Measurements from ENCODE around the gene PISD.

Gene PISD

DNA sequence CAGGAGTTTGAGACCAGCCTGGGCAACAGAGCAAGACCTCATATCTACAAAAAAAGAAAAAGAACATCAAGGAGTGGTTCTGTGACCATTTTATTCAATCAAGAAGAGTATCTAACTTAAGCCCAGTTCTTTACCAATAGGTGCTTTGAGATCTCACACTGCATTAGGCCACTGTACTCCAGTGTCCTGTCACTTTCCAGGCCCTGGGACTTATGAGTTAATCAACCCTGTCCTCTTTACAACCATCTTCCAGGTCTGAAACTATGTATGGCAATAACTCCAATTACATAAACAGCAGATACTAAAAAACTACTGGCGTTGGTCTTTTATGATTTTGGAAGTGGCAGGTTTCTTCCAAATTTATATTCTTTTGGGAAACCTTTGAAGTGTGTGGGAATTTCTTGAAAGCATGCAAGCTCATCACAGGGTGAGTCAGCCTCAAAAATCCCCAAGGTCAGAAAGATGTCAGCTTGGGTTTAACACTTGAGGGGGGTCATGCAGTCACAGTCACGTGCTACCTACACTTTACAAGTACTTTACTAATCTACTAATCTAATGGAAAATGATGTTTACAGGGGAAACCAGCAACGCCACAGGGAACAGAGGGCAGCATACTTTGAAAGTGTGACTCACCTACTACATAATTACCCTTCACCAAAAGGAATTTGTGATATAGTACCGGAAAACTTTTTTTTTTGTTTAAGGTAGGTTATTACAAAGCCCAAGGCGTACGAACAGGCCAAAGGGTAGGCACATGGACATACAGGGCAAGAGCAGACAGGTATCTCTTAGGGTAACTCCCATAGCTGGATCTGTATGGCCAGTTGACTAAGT lies 15.6 kb downstream of the PISD start:
- POLR2A ChIA-PET, result interaction anchor here (3.3 kb wide), 1 partner anchor 15 kb away, joined by 16 read pairs; the partner anchor contains the start of gene PISD
- CTCF ChIA-PET, result interaction anchor here (0.7 to 1.4 kb wide), 2 partner anchors 10 to 12 kb away, joined by 3 to 4 read pairs; no protein-coding TSS in a partner anchor
- TF ChIP-seq FOXA1 (IDR thresholded peaks at IDR 0.05), result no peak
- no peak for TF ChIP-seq L3MBTL2 (conservative IDR thresholded peaks at IDR 0.05)
- TF ChIP-seq HDGF (IDR thresholded peaks at IDR 0.05; ENCODE audit: borderline replicate concordance), result no peak
- no peak for TF ChIP-seq ZNF384 (IDR thresholded peaks at IDR 0.05)
- TF ChIP-seq ARNT (IDR thresholded peaks at IDR 0.05), result no peak
- no peak for TF ChIP-seq SUZ12 (IDR thresholded peaks at IDR 0.05)
- TF ChIP-seq FOXM1 (IDR thresholded peaks at IDR 0.05; ENCODE audit: borderline replicate concordance), result no peak
- TF ChIP-seq PKNOX1 (IDR thresholded peaks at IDR 0.05), result no peak
- DNase-seq (ENCODE audit: extremely low spot score), result peak; percentile 17

DNA sequence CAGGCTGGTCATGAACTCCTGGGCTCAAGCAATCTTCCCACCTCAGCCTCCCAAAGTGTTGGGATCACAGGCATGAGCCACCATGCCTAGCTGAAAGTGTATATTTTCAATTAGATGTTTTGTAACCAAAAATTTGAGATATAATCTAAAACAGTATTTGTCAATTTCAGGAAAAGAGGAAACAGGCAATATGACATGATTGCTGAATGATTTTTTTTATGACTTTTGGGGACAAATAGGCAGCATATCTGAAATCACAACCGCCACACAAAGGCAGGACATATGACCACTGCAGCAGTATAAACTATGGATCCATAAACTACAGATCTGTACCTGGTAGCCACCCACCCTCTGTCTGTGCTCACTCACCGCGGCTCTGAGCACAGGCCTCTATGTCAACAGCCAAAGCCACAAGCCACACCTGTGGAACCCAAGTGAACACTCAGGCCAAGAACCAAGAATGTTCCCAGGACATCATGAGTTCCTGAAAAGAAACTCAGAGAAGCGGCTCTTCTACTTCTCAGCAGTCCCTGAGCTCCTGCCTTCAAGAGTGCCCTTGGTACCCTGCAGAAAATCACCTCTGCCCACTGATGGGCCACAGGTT lies 22.5 kb downstream of the PISD start:
- ChIA-PET POLR2A (interaction anchor here (1.0 kb wide), 1 partner anchor 22 kb away, joined by 7 read pairs; the partner anchor contains the start of gene PISD), CTCF (interaction anchor here (0.6 kb wide), 1 partner anchor 334 kb away, joined by 3 read pairs; no protein-coding TSS in a partner anchor)
- DNase-seq (ENCODE audit: extremely low spot score), result no peak
- TF ChIP-seq SP1 (IDR thresholded peaks at IDR 0.05) (no peak), L3MBTL2 (conservative IDR thresholded peaks at IDR 0.05) (no peak), FOXM1 (IDR thresholded peaks at IDR 0.05; ENCODE audit: borderline replicate concordance) (no peak), CTBP1 (IDR thresholded peaks at IDR 0.05; ENCODE audit: borderline replicate concordance) (no peak), FOXA1 (IDR thresholded peaks at IDR 0.05) (no peak), FOXK2 (IDR thresholded peaks at IDR 0.05) (no peak), ZNF384 (IDR thresholded peaks at IDR 0.05) (no peak)

DNA sequence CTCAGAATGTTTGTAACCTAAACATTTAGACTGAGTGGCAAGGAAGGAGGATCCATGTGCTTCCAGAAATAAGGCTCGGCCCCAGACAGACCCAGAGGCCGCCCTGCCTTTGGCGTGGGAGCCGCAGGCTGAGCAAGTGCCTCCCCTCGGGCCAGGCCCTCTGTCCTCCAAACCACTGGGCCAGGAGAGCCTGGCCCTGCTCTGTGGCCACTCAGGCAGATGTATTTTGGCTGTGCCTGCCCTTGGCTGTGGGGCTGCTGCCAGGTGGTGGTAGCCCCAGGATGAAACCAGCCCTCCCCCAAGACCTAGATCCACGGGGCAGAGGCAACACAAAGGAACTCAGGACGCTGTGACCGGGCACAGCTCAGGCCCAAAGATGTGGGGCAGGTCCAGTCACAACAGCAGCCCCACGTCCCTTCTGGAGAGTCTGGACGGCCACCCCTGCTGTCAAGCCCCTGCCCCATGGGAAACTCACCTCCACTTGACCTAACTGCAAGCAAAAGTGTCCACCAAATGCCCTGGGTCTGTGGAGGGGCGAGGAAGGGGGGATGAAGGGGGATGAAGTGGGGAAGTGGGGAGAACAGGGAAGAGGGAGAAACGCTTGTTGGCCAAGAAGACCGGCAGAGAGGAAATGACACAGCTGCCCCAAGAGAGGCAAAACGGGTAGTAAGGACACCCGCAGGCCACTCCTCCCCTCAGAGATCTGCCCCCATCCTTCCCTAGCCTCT lies 24.0 kb downstream of the PISD start:
- TF ChIP-seq ELF4 (IDR thresholded peaks at IDR 0.05) (no peak), FOXK2 (IDR thresholded peaks at IDR 0.05) (no peak), ZNF384 (IDR thresholded peaks at IDR 0.05) (no peak), ARNT (IDR thresholded peaks at IDR 0.05) (no peak), SUZ12 (IDR thresholded peaks at IDR 0.05) (no peak), FOXA1 (IDR thresholded peaks at IDR 0.05) (no peak), LEF1 (IDR thresholded peaks at IDR 0.05; ENCODE audit: borderline replicate concordance) (no peak), FOXM1 (IDR thresholded peaks at IDR 0.05; ENCODE audit: borderline replicate concordance) (no peak), L3MBTL2 (conservative IDR thresholded peaks at IDR 0.05) (no peak), CTBP1 (IDR thresholded peaks at IDR 0.05; ENCODE audit: borderline replicate concordance) (no peak), HDGF (IDR thresholded peaks at IDR 0.05; ENCODE audit: borderline replicate concordance) (no peak), BHLHE40 (IDR thresholded peaks at IDR 0.05; ENCODE audit: borderline replicate concordance) (no peak), TARDBP (IDR thresholded peaks at IDR 0.05) (no peak), SP1 (IDR thresholded peaks at IDR 0.05) (no peak), NFRKB (IDR thresholded peaks at IDR 0.05) (no peak), PKNOX1 (IDR thresholded peaks at IDR 0.05) (no peak)
- DNase-seq (ENCODE audit: extremely low spot score), result no peak
- ChIA-PET POLR2A (no interaction called here), CTCF (no interaction called here)

DNA sequence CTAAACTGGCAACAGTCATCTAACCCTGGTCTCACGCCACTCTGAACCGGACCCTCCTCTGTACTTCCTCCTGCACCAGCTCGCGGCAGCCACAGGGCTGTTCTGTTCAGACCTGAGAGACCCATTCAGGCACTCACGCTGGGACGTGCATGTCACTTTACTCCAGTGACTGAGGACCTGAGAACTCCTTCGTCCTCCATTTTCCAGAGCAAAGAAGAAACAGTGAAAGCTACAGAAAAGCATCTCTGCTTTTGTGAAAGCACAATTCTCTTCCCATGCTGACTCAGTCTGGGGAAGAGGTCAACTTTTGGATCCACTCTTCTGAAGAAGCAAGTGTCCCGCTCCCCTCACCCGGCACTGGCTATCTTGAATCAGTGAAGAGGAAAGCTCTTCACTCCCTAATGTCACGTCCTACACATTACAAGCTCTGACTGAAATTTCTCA lies 24.5 kb downstream of the PISD start:
- ChIA-PET POLR2A (no interaction called here), CTCF (interaction anchor here (1.2 kb wide), 1 partner anchor 333 kb away, joined by 3 read pairs; no protein-coding TSS in a partner anchor)
- TF ChIP-seq SP1 (IDR thresholded peaks at IDR 0.05) (no peak), FOXA1 (IDR thresholded peaks at IDR 0.05) (no peak), L3MBTL2 (conservative IDR thresholded peaks at IDR 0.05) (no peak), FOXK2 (IDR thresholded peaks at IDR 0.05) (no peak), CTBP1 (IDR thresholded peaks at IDR 0.05; ENCODE audit: borderline replicate concordance) (no peak), BHLHE40 (IDR thresholded peaks at IDR 0.05; ENCODE audit: borderline replicate concordance) (no peak)
- no peak for DNase-seq (ENCODE audit: extremely low spot score)

DNA sequence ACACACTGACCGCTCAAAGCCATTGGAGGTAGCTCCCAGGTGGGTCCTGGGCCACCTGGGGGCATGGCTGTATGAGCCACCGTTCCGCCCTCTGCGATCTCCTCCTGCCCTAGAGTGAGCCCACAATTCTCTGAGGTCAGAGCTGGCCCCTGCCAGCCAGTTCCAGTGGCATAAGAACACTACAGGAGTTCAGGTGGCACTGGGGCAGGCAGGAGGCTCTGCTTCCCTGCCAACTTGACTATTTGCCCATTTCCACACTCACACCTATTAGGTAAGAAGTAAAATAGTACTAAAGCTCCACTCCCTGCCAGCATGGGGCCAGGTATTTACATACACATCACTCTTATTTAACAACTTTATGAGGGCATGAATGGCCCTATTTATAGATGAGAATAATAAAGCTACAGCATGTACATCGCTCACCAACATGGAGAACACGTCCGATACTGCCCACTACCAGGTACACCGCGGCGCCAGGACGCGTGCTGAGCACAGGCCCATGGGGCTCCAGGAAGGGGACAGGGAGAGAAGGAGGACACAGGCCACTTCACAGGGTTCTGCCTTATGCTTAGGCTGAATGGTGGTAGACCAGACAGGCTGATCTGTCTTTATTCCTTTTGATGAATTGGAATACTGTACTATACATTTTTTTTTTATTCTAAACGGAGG lies 26.2 kb downstream of the PISD start:
- no peak for TF ChIP-seq LEF1 (IDR thresholded peaks at IDR 0.05; ENCODE audit: borderline replicate concordance)
- TF ChIP-seq PKNOX1 (IDR thresholded peaks at IDR 0.05), result no peak
- TF ChIP-seq BHLHE40 (IDR thresholded peaks at IDR 0.05; ENCODE audit: borderline replicate concordance), result no peak
- TF ChIP-seq SUZ12 (IDR thresholded peaks at IDR 0.05), result no peak
- TF ChIP-seq HDGF (IDR thresholded peaks at IDR 0.05; ENCODE audit: borderline replicate concordance), result no peak
- no peak for TF ChIP-seq ARNT (IDR thresholded peaks at IDR 0.05)
- TF ChIP-seq NFRKB (IDR thresholded peaks at IDR 0.05), result no peak
- no peak for TF ChIP-seq TARDBP (IDR thresholded peaks at IDR 0.05)
- TF ChIP-seq FOXM1 (IDR thresholded peaks at IDR 0.05; ENCODE audit: borderline replicate concordance), result no peak
- TF ChIP-seq CTBP1 (IDR thresholded peaks at IDR 0.05; ENCODE audit: borderline replicate concordance), result no peak
- no peak for TF ChIP-seq SP1 (IDR thresholded peaks at IDR 0.05)
- CTCF ChIA-PET, result interaction anchor here (0.5 to 1.7 kb wide), 2 partner anchors 11 to 335 kb away, joined by 3 to 4 read pairs; no protein-coding TSS in a partner anchor
- DNase-seq (ENCODE audit: extremely low spot score), result no peak
- POLR2A ChIA-PET, result interaction anchor here (1.0 to 1.9 kb wide), 2 partner anchors 26 to 289 kb away, joined by 3 to 6 read pairs; partner anchors contain the start of genes PATZ1 and PISD
